Measurements from ENCODE around the gene TMEM63A.
"Not testable (repeated sequence)": the region's sequence is repeated elsewhere in the genome, so short reads cannot be mapped to it uniquely, and the experiment has no call there.

The TMEM63A gene

DNA sequence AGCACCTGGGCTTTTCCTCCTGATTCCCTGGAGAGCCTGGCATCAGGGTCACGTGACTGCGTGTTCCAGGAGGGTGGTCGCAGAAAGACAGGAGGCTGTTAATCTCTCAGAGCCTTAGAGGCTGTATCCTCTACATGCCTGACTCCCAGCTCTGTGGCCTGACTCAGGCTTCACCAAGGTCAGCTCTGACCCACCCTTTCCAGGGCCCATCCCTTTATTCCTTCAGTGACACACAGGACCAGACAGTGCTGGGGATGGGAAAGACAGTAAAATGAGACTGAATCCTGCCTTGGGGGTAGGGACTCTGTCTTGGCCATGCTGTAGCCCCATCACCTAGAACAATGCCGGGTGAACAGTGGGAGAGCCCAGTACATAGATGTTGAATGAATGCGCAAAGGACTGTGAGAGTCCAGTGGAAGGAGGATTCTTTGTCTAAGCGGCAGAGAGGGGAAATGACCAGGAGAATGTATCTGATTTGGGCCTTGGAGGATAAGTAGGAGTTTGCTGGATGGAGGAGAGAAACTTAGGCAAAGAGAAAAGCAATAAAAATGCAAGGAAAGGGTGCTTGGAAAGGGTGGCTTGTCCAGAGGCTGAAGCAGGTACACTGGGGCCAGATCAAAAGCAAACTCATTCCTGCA lies 39.3 kb downstream of the TMEM63A start:
- DNase-seq: no peak

DNA sequence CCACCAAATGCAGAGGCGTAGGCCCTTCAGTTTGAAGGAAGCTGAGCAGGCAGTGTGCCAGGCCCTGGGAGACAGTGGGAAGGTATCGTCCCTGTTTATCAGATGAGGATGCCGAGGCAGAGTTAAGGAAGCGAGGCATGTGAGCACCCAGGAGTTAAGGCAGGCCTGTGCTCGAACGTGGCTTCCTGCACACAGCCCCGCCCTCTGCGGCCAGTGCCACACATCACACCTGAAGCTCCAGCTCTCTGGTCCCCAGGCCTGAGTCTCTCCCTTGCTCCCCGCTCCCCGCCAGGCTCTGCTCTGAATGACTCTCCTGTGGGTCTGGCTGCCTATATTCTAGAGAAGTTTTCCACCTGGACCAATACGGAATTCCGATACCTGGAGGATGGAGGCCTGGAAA lies 40.1 kb downstream of the TMEM63A start:
- no peak for DNase-seq

DNA sequence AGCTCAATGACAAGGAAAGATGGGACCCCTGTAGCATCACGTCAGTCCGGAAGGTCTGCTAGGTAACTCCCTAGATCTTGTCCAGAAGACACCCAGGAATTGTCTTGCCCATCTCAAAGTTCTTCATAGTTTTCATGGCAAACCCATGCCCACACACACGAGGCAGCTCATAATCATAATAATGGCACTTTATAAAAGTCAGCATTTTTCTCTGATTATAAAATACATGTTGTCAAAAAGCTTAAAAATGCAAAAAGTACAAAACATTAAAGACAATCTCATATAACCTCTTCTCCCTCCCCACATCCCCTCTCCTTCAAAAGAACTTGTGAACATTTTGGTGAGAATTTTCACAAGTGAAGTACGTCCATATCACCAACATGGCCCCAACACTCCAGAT lies 41.5 kb downstream of the TMEM63A start:
- DNase-seq: no peak

DNA sequence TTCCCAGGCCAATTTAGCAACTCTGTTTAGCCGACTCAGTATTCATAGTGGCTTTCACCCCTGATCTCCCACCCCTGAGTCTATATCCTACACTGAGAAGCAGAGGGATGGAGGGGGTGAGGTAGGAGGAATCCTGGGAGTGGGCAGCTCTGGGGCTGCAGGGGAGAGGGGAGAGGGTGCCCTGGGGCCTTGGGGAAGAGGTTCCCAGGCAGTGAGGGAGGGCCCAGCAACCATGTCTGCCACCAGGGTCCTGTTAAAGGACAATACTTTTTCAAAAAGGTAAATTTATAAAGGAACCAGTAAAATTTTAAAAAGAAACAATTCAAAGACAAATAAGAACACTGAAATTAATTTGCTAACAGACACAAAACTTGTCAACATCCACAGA lies 42.0 kb downstream of the TMEM63A start:
- DNase-seq: no peak

DNA sequence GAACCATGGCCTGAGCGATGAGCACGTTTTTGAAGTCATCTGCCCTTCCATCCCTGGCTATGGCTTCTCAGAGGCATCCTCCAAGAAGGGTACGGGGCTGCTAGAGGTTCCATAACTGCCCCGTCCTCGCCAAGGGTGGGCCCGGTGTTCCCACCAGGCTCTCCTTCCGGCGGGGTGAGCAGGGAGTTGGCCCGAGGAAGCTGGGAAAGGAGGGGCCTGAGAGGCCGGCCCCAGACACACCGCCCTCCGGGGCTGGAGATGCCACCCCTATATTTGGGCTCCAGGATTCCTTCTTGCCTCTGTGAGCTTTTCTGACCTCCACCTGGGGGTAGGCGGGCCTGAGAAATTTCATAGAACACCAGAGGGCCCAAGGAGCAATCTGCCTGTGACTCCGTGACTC lies 43.4 kb downstream of the TMEM63A start:
- DNase-seq: no peak

DNA sequence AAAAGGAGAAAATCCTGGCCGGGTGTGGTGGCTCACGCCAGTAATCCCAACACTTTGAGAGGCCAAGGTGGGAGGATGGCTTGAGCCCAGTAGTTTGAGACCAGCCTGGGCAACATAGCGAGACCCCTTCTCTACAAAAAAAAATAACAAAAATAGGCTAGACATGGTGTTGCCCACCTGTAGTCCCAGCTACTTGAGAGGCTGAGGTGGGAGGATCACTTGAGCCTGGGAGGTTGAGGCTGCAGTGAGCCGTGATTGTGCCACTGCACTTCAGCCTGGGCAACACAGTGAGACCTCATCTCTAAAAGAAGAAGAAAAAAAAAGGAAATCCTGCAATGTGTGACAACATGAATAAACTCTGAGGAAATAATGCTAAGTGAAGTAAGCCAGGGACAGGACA lies 45.9 kb downstream of the TMEM63A start:
- DNase-seq: not testable (repeated sequence)

DNA sequence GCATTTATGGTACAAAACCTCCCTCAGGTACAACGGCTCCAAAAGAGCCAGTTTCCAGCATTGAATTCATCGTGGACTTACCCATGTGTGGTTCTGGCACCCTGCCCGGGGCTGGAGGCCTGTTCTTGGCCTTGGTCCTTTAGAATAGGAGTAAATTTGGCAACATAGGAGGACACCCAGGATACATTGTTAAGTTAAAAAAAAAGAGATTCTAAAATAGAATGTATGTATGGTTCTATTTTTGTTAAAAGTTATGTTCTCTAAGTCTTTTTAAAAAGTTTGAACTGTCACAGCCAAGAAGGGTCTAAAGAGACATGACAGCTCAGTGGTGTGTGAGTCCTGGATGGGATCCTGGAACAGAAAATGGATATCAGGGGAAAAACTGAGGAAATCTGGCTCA lies 46.3 kb downstream of the TMEM63A start:
- peak; percentile 32 for DNase-seq

DNA sequence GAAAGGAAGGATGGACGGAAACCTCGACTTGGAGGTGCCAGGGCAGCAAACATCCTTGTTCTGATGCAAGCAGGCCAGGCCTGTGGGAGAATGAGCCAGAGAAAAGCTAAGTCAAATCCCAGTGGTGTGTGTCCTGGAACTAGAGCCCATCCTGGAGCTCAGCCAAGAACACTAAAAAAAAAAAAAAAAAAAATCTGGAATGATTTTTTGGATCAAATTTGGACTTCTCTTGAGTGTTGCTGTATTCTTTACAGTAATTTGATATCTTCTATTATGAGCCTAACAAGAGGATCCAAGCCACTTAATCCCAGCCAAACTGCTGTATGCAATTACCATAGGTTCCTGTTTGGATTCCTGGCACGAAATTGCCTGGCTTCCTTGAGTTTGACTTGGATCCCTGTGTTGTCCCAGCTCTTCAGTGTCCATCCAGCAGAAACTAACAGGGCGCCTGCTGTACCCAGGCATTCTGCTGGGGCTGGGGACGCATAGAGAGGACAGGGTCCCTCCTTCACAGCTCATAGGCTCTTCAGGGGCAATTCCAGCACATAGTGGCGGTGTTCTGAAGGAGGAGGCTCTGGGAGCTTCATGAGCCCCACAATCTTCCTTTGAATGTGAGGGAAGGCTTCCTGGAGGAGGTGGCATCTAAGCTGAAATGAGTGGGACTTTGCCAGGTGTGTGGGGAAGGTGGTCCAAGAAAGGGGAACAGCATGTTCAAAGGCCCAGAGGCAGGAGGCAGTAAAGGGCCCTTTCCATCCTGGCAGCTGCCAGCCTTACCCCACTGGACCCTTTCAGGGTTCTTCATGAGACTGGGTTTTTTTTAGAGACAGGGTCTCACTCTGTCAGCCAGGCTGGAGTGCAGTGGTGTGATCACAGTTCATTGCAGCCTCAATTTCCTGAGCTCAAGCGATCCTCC lies 47.5 kb downstream of the TMEM63A start:
- DNase-seq: peak; percentile 55

DNA sequence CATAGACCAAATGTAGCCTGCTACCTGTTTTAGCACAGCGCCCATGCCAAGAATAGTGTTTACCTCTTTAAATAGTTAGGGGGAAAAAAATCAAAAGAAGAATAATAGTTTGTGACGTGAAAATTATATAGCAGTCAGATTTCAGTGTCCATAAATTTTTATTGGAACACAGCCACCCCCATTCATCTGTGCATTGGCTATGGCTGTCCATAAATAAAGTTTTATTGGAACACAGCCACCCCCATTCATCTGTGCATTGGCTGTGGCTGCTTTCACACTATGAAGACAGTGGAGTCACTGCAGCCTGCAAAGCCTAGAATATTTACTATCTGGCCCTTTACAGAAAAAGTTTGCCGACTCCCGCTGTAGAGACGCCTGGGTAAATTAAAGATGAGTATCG lies 51.3 kb downstream of the TMEM63A start:
- no peak for DNase-seq

DNA sequence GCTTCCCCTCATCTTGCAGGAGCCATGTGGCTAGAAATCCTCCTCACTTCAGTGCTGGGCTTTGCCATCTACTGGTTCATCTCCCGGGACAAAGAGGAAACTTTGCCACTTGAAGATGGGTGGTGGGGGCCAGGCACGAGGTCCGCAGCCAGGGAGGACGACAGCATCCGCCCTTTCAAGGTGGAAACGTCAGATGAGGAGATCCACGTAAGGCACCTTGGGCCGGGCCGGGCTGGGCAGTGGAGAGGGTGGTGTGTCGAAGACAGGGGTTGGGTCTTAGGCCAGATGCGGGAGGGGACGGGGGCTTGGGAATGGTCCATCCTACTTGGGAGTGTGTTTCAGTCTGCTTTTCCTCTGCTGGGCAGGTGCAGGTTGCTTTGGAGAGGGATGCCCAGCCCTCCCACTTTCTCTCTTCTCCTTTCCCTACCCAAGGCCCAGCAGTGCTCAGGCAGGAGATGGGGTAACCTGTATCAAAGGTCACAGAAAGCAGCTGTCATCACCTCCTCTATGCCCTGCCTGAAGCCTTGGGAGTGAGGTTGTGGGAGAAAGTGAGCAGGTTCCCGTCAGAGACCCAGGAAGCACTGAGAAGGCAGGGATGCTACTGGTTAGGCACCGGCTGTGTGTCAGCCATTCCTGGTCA lies 53.4 kb downstream of the TMEM63A start:
- DNase-seq: no peak

DNA sequence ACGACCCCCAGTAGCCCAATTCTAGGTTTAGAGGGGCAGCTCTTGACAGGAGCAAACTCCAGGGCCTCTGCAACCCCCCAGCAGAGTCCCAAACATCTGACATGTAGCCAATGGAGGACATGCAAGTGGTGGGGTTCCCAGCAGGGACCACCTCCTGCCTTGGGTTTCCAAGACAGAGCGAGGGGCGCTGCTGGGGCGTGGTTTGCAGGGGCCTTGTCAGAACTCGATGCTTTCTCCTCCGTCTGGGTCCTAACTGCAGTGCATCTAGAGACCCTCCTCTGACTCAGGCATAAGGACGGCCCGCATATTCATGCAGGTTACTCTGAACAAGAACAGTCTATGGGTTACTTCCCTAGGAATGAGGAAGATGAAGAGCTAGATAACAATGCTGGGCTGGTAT lies 55.1 kb downstream of the TMEM63A start:
- no peak for DNase-seq

DNA sequence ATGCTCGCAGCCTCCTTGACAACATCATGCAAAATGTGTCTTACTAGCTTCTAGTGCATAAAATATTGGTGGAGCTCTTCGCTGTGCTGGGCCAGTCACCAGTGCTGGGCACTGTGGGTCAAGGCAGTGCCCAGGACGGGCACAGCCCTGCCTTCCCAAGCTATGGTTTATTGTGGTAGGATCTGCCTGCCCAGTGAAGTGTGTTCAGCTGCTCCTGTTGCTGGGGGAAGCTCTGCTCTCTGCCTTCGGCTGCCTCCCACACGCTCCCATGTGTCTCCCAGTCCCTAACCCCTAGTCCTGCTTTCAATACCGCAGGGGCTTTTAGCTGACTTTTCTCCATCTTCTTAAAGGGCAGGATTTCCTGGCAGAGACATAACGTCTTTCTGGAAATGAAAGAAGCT lies 56.6 kb downstream of the TMEM63A start:
- DNase-seq: no peak

DNA sequence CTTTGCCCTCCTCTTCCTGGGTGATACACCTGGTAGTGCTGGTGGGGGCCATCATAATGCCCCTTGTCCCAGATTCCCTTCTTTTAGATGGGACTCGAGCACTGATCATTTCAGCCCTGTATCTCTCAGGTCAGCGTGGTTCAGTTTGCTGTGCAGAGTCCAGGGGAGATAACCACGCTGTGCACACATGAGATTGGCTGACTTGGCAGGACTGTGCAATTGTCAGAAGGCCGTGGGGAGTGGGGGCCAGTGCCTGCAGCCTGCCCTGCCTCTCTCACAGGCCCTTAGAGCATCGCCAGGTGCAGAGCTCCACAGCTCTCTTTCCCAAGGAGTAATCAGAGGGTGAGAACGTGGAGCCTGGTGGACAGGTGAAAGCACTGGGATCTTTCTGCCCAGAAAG lies 57.1 kb downstream of the TMEM63A start:
- no peak for DNase-seq

DNA sequence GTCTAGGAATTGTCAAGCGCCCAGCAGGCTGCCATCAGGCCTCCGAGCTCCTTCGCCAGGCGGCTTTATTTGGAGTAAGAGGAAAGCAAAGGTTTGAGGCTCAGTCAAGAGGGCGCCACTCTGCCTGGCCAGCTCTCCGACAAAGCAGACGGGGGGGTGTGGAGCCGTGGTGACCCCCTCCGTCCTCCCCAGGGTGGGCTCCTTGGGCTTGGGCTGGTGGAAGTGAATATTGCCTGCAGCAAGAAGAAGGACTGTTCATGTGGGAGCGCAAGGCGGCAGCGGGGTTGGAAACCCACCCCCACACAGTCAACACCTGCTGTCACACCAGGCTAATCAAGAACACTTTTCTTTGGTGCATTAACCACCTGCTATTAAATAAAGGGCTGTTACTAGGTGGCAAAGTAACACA lies 57.6 kb downstream of the TMEM63A start:
- DNase-seq: no peak

DNA sequence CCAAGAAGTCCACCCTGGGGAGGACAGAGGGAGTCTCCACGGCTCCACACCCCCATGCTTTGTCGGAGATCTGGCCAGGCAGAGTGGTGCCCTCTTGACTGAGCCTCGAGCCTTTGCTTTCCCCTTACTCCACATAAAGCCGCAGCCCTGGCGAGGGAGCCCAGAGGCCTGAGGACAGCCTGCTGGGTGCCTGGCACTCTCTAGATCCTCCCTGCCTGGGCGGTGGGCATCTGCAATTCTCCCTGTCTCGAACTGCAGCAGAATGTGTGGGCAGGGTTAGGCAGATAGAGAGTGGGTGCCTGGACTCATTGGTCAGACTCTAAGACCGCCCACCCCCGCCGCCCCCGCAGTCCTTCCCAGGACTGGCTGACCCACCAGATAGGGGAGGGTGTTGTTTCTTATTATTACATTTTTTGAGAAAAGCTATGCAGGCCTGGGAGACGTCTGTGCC lies 58.3 kb downstream of the TMEM63A start:
- no peak for DNase-seq

DNA sequence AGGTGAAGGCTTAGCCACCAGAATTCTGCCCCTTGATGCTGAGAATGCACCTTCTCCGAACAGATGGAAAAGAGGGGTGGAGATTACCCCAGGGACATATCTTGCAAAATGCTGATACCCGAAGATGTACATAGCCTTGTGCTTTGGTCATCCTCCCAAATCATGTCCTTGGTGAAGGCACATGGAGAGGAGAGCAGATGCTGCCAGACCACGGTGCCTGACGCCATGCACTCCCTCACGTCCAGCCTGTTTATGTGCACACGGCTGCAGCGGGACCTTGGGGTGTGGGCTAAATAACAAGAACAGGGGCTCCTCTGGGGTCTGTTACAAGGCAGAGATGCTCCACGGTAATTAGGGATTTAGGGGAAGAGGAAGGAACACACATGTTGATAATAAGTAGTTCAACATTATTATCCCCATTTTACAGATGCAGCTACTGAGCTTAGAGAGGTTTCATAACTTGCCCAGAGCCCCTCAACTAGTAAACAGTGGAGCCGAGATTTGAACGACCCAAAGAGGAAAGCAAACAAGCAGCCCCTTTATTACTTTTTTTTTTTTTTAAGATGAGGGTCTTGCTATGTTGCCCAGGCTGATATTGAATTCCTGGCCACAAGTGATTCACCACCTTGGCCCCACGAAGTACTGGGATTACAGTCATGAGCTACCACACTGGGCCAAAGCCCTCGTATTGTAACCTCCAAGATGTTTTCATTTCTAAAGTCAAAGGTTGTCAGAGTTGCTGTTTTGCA lies 59.4 kb downstream of the TMEM63A start:
- no peak for DNase-seq

DNA sequence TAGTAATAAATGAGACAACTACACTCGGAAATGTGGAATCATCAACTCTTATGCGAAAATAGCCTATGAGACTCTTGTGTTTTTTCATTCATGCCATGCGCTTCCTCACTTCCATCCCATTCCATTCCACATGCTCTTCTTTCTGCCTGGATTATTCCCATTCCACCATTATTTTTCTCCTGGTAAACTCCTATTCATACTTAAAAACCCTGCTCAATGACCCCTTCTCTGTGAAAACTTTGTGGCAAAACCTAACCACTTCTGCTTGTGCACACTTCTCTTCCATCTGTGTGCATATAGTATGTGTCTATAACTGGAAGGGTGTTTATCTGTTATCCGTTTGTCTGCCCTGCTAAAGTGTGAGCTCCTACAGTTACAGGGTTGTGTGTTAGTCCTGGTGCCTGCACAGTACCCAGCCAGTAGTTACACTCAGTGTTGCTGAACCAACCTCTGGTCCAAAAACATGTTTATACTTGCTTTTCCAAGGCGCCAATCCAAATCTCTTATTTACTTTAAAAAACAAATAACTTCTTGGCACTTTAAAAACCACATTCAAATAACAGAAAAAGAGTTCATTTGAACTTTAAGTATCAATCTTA lies 61.6 kb downstream of the TMEM63A start:
- DNase-seq: no peak

DNA sequence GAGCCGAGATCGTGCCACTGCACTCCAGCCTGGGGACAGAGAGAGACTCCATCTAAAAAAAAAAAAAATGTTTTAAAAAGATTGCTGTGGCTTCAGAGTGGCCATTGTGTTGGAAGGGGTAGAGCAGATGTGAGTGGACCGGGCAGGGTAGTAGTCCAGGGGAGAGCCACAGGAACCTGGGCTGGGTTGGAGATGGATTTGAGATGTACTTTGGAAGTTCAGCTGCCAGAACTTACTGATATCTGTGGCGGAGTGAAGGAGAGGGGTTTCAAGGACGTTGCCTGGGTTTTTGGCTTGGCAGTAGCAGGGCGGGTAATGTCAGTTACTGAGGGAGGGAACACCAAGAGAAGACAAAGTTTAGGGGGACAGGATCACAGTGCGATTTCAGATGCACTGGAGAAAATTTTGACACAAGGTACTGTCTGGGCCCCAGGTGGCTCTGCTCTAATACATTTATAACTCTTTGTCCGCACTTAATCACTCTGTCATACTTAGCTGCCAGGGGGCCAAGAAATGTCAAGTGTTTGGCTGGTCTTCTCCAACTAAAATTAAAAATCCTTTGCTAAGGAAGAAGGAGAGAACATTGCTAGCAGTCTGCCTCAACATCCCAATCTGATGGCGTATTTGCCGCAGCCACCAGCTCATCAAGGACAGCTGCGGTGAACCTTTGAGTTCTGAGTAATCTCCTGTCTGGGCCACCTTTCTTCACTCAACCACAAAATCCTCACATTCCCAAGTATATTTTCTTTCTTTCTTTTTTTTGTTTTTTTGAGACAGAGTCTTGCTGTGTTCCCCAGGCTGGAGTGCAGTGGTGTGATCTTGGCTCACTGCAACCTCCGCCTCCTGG lies 62.6 kb downstream of the TMEM63A start:
- DNase-seq: no peak

DNA sequence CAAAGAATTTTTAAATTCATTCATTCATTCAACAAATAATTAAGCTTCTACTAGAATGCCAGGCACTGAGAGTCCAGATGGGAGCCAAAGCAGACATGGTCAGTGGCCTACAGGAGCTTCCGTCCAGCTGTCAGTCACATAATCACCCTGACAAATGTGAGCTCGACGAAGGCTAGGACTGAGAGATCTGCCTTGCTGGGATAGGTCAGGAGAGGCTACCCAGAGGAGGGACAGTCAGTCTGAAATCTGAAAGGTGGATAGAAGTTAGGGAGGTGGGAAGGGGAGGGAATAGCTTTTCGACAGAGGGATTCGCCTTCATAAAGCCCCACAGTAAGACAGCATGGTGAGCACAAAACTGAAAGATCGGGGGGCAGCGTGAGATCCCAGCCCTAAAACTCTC lies 64.0 kb downstream of the TMEM63A start:
- no peak for DNase-seq

DNA sequence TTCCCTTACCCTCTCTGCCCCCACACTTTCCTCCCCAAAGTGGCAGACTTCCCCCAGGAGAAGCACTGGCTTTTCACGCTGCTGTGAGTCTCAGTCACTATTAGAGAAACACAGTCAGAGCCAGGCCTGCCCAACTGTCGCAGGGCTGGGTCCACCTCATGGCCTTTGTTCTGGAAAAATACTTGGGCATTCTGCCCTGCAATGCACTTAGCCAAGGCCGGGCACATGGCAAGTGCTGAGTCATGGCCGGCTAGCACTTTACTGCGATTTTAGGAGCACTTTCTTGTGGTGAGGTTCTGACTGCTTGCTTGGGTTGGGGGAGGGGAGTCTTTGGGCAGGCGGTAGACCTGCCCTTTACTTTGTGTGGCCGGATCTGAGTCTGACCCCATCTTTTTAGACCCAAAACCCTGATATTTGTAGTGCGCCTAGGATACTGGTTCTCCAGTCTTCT lies 64.5 kb downstream of the TMEM63A start:
- peak; percentile 89 for DNase-seq

DNA sequence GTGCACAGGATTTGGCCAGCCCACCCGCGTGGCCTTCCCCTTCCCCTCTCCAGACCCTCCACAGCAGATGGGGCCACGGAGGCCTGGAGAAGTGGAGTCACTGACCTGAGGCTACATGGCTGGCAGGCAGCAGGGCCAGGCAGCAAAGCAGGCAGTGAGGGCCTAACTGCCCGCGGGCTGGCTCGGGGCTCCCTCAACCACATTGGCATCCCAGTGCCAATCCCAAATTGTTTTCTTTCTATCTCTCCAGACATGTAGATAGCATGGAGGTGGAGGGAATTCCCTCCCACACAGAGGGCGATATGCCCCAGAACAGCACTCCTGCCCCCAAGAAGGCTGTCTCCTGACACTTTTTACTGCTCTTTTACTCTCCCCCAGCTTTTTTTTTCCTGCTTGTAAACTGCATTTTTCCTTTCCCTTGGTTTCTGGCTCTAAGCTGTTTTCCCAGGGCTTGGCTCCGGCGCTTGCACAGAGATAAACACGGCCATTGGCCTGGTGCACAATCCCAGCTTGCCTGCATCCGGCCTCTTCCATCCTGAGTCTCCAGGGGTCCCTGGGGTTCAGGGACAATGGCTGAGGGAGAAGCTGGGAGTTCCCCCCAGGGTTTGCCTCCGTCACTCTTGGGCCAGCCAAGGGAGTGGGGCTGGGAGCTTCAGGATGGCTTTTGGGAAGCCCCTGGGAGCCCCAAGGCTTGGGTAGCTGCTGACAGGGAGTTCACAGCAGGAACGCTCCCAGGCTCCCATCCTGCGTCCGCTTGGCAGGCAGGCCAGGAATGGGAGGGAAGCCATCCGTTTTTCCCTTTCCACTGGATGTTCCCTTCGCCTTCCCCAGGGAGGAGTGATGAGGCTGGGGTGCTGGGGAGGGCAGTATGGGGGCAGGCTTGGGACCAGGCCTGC lies 65.3 kb downstream of the TMEM63A start:
- DNase-seq: peak; percentile 66
